Measurements from ENCODE around the gene THSD4.

- TF ChIP-seq, protein P1, sequence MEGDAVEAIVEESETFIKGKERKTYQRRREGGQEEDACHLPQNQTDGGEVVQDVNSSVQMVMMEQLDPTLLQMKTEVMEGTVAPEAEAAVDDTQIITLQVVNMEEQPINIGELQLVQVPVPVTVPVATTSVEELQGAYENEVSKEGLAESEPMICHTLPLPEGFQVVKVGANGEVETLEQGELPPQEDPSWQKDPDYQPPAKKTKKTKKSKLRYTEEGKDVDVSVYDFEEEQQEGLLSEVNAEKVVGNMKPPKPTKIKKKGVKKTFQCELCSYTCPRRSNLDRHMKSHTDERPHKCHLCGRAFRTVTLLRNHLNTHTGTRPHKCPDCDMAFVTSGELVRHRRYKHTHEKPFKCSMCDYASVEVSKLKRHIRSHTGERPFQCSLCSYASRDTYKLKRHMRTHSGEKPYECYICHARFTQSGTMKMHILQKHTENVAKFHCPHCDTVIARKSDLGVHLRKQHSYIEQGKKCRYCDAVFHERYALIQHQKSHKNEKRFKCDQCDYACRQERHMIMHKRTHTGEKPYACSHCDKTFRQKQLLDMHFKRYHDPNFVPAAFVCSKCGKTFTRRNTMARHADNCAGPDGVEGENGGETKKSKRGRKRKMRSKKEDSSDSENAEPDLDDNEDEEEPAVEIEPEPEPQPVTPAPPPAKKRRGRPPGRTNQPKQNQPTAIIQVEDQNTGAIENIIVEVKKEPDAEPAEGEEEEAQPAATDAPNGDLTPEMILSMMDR (IDR thresholded peaks at IDR 0.05) = no peak
- TF ChIP-seq POLR2A (IDR thresholded peaks at IDR 0.05) = no peak
These were observed 583.5 kb downstream of the THSD4 start for GRCh38 chr15:71698742-71699141.
